PFSK-1 (cell line): Measurements from ENCODE around the gene DHX15.

Experiments
- FOXP2 ChIP-seq: optimal IDR thresholded peaks from 2 replicates; pipeline ENCODE3; 2011; ENCODE audit warnings: borderline replicate concordance, control low read depth, inconsistent platforms; ENCODE audit not compliant: insufficient read depth; ENCODE audit errors: extremely low read length, extremely low read depth
- POLR2AphosphoS5 ChIP-seq: IDR thresholded peaks from 2 replicates; pipeline ENCODE4 v1.6.1; 2012; ENCODE audit warnings: low read depth, mild to moderate bottlenecking, control low read depth, low read length, moderate library complexity
- SIN3A ChIP-seq: IDR thresholded peaks from 2 replicates; pipeline ENCODE4 v1.6.1; 2012; ENCODE audit warnings: mild to moderate bottlenecking, low read length, moderate library complexity, borderline replicate concordance; ENCODE audit not compliant: insufficient read depth
- TAF1 ChIP-seq: IDR thresholded peaks from 2 replicates; pipeline ENCODE4 v1.6.1; 2012; ENCODE audit warnings: low read length, control low read depth, borderline replicate concordance; ENCODE audit not compliant: insufficient read depth
- TF ChIP-seq, protein P1 (sequence below), 2 experiments: IDR thresholded peaks; 2 replicates each; pipeline versions ENCODE4 v1.6.1 to v1.8.0; 2011 to 2012; ENCODE audit warnings: low read depth in 2 of 2, low read length in 2 of 2, control low read depth in 1 of 2, inconsistent platforms in 1 of 2, mild to moderate bottlenecking in 1 of 2, moderate library complexity in 1 of 2; ENCODE audit not compliant: insufficient read depth in 1 of 2

DNA sequence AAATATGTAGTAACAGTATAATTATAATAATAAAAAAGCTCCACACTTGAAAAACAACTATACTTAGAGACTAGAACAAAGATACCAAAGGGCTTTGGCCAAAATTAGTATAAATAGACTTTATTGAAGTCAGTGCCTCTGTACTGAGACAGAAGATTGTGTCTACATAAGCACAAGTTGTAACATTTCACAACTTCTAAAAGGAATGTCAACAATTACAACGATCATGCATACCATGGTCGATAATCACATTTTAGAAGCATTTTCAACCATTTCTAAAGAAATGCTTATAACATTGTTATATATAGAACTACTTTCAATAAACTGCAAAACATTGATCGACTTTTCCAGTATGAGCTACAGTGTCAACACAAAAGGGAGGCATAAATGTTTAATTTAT, 57.0 kb downstream of the DHX15 start:
- TF ChIP-seq POLR2AphosphoS5 (no peak), SIN3A (no peak), TAF1 (no peak), FOXP2 (no peak)
- TF ChIP-seq, protein P1, sequence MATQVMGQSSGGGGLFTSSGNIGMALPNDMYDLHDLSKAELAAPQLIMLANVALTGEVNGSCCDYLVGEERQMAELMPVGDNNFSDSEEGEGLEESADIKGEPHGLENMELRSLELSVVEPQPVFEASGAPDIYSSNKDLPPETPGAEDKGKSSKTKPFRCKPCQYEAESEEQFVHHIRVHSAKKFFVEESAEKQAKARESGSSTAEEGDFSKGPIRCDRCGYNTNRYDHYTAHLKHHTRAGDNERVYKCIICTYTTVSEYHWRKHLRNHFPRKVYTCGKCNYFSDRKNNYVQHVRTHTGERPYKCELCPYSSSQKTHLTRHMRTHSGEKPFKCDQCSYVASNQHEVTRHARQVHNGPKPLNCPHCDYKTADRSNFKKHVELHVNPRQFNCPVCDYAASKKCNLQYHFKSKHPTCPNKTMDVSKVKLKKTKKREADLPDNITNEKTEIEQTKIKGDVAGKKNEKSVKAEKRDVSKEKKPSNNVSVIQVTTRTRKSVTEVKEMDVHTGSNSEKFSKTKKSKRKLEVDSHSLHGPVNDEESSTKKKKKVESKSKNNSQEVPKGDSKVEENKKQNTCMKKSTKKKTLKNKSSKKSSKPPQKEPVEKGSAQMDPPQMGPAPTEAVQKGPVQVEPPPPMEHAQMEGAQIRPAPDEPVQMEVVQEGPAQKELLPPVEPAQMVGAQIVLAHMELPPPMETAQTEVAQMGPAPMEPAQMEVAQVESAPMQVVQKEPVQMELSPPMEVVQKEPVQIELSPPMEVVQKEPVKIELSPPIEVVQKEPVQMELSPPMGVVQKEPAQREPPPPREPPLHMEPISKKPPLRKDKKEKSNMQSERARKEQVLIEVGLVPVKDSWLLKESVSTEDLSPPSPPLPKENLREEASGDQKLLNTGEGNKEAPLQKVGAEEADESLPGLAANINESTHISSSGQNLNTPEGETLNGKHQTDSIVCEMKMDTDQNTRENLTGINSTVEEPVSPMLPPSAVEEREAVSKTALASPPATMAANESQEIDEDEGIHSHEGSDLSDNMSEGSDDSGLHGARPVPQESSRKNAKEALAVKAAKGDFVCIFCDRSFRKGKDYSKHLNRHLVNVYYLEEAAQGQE (IDR thresholded peaks at IDR 0.05; ENCODE audit: insufficient read depth in 1 of 2, low read depth in 2 of 2, low read length in 2 of 2): no peak
